GM21576 (cell line): ENCODE data around the gene GPR142.

Experiments used
- ATAC-seq: cut with Tn5 transposase; IDR thresholded peaks from one replicate; pipeline ENCODE4 v1.9.1; 2021; ENCODE audit warnings: mild to moderate bottlenecking, moderate library complexity; ENCODE audit not compliant: unreplicated experiment

The GPR142 gene

DNA sequence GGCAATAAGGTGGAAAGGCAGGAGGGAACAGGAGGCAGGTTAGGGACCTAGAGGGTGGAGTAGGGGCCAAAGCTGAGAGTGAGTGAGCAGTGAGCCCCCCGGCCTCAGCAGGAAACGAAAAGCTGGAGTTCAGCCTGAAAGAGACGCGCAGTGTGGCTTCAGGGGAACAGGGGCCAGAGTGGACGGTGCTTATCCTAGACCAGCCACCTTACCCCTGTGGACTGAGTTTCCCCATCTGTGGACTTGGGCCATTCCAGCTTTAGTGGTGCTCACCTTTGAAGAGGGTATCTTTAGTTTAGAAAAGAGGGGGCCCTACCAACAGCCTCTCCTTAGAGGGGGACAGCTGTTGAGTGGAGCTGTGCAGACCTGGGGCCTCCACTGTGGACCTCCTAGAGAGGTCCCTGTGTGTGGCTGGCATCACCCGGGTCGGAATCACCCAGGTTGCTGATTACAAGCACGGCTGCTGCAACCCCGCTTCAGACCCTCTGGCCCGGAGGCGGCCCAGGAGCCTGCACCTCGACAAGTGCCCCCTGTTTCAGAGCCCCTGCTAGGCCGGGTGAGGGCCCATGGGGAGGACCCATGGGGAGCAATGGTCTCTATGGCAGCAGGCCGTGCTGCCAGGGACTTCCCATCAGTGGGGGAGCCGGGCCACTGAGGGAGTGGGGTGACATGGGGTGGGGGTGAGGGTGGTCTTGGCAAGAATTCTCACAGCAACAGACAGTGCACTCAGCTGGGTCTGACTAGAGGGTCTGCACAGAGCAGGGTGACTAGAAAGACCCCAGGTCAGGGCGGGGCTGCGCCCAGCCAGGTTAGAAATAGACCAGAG, 2.6 kb downstream of the GPR142 start:
- no peak for ATAC-seq

DNA sequence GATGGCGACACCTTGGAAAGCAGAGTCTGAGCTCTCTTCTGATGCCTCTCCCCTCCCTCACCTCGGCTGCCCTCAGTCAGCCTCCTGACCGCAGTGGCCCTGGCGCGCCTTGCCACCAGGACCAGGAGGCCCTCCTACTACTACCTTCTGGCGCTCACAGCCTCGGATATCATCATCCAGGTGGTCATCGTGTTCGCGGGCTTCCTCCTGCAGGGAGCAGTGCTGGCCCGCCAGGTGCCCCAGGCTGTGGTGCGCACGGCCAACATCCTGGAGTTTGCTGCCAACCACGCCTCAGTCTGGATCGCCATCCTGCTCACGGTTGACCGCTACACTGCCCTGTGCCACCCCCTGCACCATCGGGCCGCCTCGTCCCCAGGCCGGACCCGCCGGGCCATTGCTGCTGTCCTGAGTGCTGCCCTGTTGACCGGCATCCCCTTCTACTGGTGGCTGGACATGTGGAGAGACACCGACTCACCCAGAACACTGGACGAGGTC, 4.4 kb downstream of the GPR142 start:
- no peak for ATAC-seq

DNA sequence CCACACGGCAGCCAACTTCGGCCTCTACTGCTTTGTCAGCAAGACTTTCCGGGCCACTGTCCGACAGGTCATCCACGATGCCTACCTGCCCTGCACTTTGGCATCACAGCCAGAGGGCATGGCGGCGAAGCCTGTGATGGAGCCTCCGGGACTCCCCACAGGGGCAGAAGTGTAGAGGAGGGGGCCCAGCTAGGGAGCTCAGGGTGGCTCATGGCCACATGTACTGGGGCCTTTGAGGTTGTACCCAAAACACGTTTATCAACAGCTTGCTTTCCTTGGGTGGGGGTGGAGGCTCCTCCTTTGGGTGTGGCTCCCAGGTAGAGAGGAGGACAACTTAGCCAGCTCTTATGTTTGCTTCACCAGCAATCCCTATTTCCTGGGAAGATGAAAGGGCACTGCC, 5.1 kb downstream of the GPR142 start:
- ATAC-seq: no peak

DNA sequence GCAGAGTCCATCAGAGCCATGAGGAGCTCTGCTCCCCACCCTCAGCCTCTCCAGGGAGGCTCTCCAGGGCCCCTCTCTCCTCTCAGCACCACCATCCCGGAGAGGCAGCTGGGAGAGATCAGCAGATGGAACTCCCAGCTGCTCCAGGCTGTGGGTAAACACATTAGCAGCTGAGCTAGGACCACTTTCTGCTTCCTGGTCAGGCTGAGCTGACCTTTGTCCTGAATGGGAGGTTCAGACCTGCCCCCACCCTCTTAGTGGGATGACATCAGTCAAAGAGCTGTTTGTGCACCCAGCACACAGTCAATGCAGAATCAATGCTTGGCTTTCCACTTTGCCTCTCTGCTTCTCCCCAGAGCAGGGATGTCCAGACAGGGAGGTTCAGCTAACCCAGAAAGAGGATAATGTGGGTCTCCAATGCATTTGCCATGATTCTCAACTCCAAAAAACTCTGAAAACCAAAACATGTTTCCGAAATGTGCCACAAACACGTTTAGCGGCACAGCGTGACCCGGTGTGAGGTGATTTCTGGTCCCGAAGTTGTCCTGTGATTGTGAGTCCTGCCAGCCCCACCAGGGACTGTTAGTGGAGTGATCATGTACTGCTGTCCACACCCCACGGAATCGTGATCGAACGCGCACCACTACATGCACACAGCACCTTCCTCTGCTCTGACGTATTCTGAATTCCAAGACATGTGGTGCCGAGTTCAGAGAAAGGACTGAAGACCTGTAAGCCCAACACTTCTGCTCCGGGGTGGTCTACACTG, 6.7 kb downstream of the GPR142 start:
- no peak for ATAC-seq

DNA sequence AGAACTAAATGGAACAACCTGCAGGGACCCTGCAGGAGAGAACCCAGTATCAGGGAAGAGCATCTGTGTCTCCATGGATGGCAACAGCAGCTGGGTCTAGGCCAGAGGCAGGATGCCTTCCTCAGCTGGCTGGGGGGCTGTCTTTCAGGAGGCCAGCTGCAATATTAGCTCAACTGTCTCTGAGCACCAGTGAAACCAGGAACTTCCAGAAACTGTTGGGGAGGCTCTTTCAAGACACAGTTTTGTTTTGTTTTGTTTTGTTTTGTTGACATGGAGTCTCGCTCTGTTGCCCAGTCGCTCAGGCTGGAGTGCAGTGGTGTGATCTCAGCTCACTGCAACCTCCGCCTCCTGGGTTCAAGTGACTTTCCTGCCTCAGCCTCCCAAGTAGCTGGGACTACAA, 7.6 kb downstream of the GPR142 start:
- no peak for ATAC-seq

DNA sequence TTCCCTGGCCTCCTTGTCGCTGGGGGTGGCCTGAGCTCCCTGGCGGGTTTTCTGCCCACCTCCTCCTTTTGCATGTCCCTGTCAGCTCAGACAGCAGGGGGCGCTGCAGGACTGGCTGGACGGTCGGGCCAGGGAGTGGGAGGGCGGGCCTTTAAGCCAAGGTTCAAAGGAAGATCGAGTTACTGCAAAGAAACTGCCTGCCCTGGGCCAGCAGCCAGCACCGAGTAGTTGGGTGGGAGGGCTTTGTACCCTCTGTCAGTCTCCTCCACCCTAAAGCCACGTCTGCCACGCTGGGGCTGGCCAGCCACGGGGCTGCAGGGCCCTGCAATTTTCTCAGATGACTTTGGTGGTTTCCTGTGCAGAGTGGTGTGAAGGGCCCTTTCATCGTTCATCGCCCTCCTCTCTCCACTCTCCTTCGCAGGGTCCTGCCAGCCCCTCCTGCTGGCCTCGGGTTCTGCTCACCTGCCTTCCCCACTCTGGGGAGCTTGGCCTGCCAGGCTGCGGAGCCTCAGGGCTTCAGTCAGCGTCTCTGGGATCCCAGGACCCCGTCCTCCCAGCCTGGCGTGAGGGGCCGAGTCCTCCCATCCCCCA, 12.3 kb downstream of the GPR142 start:
- ATAC-seq: no peak

DNA sequence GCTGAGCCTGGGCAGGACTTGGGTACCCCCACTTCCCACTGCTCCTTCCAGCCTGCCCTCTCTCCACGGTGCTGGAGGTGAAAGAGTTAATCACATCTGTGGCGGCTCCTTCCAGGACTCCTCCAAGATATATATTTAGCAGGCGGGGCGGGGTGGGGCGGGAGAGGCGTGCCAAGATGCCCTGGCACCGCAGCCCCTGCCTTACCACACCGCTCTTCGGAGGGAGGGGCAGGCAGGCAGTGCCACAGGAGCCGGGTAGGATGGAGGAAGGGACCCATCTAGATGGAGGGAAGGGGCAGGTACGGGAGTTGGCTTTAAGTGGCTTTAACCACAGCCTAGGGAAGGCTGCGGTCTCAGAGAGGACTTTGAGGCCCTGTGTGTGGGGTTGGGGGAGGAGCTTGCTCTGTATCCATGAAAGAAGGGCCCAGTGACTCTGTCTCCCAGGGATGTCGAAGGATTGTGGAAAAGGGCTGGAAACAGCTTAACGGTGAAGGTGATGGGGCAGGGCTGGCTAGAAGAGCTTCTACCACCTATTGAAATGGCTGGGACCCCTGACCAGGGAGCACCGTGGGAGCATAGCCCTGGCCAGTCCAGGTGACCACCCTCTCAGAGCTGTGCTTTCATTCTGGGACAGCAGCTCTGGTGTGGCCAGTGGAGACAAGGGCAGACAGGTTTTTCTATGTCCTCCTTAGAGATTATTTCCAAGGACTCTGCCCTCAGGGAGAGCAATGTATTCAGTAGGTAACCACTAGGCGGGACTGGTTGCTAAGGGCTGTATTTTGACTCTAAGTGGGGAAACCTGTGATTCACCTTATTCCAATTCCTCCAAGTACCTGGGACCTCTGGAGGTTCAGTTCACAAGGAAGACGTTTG, 13.0 kb downstream of the GPR142 start:
- ATAC-seq: no peak

DNA sequence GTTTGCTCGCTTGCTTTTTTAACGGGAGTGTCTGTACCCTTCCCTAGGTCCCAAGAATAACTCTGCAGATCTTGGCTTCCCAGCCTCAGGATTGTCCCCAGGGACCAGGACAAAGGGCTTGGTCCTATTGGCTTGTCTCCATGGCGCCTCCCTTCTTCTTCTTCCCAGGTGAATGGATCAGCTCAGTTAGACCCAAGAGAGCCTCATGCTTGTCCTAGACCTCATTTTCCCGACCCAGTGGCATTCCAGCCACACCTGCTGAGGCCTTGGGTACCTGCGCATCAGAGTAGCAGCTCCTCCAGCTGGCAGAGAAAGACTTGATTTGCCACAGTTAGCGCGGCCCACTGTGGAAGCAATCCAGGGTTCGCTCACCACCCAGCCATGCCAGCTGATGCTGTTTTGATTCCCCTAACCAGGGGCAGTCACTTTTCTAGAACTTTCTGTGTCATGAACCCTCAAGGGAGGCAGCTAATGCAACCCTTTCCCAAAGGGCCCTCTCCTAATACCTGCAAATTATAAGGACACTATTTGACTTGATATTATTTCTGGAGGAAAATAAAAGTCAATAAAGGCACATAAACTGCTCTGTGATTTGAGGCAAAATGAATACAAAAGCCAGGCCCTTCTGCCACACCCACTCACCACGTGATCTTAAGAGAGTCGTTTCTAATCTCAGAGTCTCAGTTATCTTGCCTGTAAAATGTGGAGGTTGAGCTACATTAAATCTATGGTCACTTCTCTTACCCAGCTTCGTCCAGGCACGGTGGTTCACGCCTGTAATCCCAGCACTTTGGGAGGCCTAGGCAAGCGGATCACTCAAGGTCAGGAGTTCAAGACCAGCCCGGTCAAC, 13.9 kb downstream of the GPR142 start:
- no peak for ATAC-seq

DNA sequence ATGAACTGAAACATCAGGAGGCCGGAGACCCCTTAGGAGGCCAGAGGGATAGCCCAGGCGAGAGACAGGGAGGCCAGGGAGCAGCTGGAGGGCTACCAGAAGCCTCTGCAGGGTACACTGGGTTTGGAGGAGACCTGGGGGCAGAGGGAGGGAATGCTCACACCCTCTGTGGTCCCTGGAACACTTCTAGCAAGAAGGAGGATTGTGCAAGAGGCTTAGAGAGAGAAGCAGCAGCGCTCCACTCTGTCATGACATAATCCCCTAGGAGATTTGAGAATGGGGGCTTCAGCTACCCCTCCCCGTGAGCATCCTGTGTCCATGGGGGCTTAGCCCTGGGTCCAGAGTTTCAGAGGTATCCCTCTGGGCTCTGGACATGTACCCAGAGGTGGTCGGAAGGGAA, 15.8 kb downstream of the GPR142 start:
- no peak for ATAC-seq

DNA sequence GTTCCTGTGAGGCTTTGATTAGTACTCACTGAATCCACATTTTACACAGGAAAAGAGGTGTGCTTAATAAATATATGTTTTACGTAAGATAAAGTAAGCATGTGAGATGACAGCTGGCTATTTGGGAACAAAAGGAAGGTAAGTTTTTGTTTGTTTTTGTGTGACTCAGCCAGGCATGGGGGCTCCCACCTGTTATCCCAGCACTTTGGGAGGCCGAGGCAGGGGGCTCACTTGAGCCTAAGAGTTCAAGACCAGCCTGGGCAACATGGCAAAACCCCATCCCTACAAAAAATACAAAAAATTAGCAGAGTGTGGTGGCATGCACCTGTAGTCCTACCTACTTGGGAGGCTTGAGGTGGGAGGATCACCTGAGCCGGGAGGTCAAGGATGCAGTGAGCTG, 17.9 kb downstream of the GPR142 start:
- no peak for ATAC-seq

DNA sequence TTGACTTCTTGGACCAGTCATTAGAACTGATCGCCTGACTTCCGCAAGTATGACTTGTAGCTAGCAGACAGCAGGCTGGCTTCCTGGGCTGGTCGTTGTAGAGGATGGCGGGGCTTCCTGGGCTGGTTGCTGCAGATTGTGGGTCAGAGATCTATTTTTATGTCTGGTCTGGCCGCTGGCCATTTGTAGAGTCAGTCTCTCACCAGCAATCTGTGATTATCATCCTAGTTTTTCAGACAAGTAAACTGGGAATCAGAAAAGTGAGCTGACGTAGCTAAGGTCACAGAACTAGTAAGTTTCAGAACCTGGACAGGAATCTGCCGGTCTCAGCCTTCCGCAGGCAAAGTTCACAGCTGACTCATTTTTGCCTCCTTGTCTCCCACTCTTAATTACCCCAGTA, 19.1 kb downstream of the GPR142 start:
- ATAC-seq: no peak

DNA sequence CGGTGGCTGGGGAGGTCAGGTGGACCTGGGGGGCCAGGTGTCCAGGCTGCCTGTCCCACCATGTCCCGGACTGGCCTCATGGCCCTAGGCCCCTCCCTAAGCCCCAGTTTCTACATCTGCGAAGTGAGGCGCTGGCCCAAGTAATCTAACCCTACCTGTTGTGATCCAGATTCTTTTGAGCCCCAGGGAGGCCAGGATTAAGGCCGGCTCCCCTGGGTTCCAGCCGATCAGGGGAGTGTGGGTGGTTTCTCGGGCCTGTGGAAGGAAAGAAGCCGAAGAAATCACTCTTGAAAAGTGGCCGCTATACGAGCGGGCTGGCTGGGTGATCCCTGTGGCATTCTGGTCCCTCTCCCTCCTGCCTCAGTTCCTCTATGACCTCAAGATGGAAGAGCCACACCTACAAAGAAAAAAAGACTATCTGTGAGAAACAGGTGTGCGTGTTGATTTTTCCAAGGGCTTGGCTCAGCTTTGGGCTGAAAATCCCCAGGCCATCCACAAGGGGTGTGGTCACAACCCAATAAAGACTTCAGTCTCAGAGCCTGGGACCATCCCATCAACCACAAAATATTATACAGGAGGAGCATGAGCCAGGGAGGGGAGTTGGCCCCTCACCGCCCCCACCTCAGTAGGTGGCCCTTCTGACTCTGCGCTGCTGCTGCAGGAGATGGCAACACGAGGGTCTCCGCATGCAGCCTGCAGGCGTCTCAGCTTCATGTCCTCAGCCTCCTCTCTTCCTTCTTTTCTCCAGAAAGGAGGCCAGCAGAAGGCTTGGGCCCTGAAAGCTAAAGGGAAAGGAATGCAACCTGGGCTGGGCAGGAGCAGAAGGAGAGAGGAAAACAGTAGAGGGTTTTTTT, 20.3 kb downstream of the GPR142 start:
- no peak for ATAC-seq

DNA sequence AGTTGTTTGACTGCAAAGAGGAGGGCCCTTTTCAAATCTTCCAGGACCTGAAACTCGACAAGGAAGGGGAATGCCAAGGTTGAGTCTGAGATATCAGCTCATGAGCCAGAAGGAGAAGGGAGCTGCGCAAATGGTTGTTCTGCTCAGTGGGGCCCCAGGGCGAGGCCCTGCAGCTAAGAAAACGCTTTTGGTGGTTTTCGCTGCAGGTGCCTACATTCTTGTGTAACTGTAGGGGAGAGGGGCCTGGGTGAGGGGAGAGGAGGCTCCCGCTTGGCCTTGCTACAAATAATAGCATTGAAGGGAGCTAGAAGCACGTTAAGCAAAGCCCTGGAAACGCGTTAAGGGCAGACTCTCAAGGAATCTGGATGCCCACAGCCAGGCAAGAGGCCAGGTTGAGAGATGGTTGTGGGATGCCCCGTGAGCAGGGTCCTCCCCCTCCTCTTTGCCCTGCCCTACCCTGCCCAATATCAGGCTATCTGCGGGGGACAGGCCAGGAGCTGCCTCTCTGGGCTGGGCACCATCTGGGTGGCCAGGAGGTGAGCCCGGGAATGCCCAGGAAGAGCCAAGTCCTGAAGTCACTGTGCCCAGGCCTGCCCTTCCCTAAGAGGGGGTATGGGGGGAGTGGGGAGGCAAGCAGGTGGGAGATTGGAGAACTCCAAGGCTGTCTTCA, 21.9 kb downstream of the GPR142 start:
- no peak for ATAC-seq

DNA sequence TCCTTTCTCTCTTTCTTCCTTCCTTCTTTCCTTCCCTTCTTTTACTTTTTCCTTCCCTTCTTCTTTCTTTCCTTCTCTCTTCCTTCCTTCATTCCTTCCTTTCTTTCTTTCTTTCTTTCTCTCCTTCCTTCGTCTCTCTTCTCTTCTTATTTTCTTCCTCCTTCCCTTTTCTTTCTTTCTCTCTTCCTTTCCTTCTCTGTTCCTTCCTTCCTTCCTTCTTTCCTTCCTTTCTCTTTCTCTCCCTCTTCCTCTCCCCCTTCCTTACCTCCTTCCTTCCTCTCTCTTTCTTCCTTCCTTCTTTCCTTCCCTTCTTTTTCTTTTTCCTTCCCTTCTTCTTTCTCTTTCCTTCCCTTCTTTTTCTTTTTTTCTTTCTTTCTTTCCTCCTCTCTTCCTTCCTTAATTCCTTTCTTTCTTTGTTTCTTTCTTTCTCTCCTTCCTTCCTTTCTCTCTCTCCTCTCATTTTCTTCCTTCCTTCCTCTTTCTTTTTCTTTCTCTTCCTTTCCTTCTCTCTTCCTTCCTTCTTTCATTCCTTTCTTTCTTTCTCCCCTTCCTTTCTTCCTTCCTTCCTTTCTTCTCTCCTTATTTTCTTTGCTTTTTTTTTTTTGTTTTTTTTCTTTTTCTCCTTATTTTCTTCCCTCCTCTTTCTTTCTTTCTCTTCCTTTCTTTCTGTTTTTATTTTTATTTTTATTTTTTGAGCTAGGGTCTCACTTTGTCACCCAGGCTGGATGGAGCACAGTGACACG, 22.8 kb downstream of the GPR142 start:
- ATAC-seq: no peak

DNA sequence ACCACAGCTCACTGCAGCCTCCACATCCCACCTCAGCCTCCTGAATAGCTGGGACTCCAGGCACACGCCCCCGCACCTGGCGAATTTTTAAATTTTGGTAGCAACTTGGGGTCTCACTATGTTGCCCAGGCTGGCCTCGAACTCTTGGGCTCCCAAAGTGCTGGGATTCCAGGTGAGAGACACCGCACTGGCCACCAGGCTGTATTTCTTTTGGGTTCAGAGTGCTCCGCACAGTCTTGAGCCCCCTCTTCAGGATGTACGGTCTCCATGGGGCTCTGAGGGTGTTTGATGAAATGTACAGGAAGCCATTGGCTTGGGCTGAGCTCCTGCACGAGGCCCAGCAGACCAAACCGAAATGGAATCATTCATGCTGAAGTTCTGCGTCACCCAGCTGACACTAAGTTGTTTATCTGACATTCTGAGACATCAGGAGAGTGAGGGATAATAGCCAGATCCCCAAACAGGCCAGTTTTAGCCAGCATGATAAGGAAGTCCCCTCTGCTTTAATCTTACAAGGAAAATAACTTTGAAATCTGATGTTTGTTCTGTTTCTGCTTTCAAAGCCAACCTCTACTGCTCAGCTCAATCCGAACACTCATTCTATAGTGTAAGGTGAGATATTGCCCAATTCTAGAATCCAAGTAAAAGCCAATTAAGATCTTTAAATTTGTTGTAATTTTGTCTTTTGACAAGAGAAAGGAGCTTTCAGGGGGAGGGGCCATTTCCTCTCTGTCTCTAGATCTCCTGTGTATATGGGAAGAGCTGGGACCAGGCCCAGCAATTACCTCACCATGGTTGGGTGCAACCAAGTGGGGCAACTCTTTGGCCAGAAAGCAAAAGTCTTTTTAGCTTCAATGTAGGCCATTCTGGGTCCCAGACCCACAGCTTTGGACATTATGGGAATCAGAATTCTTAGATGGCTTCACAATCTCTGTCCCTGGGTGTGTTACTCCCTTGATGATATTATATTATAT, 23.7 kb downstream of the GPR142 start:
- ATAC-seq: no peak

DNA sequence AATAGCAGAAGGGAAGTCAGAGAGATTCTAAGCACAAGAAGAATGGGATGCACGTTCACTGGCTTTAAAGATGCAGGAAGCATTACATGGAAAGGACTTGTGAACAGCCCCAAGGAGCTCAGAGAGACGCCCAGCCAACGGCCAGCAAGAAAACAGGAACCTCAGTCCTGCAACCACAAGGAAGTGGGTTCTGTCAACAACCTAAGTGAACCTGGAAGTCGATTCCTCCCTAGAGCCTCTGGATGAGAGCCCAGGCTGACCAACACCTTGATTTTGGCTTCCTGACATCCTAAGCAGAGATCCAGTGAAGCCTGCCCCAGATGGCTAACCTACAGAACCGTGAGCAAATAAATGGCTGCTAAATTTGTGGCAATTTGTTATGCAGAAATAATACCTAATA, 24.5 kb downstream of the GPR142 start:
- ATAC-seq: no peak

DNA sequence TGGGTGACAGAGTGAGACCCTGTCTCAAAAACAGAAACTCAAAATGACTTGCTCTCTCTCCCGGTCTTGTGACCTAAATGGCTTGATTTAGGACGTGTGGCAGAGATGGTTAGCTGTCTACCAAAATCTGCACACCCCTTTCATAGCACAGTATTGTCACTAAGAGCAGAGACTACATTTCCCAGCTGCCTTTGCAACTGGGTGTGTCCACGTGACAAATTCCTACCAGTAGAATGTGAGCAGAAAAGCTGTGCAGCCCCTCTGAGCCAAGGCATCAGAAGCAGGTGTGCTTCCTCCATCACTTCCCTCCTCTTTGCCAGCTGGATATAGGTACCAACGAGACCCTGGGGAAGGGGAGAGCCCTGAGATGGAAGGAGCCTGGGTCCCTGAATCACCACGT, 25.5 kb downstream of the GPR142 start:
- no peak for ATAC-seq
